OCI-LY1 (cell line): ENCODE results near the gene PCSK4.

Experiments
- EZH2 ChIP-seq: fragments of 200-600 bp; sonication (generic), shearing (Covaris generic); IDR thresholded peaks from 2 replicates; pipeline ENCODE4 v1.8.0; 2017; ENCODE audit warnings: borderline replicate concordance, mixed run types, mild to moderate bottlenecking, antibody characterized with exemption, low read length, moderate library complexity, mixed read lengths
- TF ChIP-seq, protein P1 (sequence below): fragments of 200-600 bp; sonication (generic), shearing (Covaris generic); IDR thresholded peaks from 2 replicates; pipeline ENCODE4 v1.5.1; 2017; ENCODE audit warnings: mild to moderate bottlenecking, antibody characterized with exemption, low read length, moderate library complexity, mixed read lengths

- TF ChIP-seq, protein P1, sequence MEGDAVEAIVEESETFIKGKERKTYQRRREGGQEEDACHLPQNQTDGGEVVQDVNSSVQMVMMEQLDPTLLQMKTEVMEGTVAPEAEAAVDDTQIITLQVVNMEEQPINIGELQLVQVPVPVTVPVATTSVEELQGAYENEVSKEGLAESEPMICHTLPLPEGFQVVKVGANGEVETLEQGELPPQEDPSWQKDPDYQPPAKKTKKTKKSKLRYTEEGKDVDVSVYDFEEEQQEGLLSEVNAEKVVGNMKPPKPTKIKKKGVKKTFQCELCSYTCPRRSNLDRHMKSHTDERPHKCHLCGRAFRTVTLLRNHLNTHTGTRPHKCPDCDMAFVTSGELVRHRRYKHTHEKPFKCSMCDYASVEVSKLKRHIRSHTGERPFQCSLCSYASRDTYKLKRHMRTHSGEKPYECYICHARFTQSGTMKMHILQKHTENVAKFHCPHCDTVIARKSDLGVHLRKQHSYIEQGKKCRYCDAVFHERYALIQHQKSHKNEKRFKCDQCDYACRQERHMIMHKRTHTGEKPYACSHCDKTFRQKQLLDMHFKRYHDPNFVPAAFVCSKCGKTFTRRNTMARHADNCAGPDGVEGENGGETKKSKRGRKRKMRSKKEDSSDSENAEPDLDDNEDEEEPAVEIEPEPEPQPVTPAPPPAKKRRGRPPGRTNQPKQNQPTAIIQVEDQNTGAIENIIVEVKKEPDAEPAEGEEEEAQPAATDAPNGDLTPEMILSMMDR, result no peak
- TF ChIP-seq EZH2, result no peak
Measured at GRCh38 chr19:1467490-1468273, 22.5 kb downstream of the PCSK4 start.
